GM23338 (cell line): ENCODE data around the gene MND1.

Experiments used
- CREB1 ChIP-seq: fragments of 250-450 bp; sonication (Bioruptor Pico); IDR thresholded peaks from 2 replicates; pipeline ENCODE4 v1.5.0; 2020; ENCODE audit warnings: low read depth, mild to moderate bottlenecking, moderate library complexity
- CTCF ChIP-seq, 2 experiments: fragments of 200-600 bp in 1 of 2; sonication (generic) in 1 of 2; conservative IDR thresholded peaks; 2 replicates each; pipeline versions ENCODE4 v1.5.1 to v1.6.1; 2016 to 2017; ENCODE audit warnings: antibody characterized with exemption in 2 of 2, low read depth in 2 of 2, mild to moderate bottlenecking in 2 of 2, moderate library complexity in 1 of 2
- EZH2 ChIP-seq: fragments of 200-600 bp; sonication (generic); IDR thresholded peaks from one replicate; pipeline ENCODE4 v1.8.0; 2017; ENCODE audit warnings: antibody characterized with exemption, mild to moderate bottlenecking, low read depth; ENCODE audit not compliant: unreplicated experiment
- EZH2phosphoT487 ChIP-seq: fragments of 200-600 bp; sonication (generic); IDR thresholded peaks from one replicate; pipeline ENCODE4 v1.8.1; 2018; ENCODE audit warnings: antibody characterized with exemption; ENCODE audit not compliant: unreplicated experiment
- JUNB ChIP-seq: IDR thresholded peaks from one replicate; pipeline ENCODE4 v1.6.1; 2016; ENCODE audit warnings: antibody characterized with exemption; ENCODE audit not compliant: unreplicated experiment
- NANOG ChIP-seq: IDR thresholded peaks from 2 replicates; pipeline ENCODE4 v1.6.1; 2016; ENCODE audit warnings: antibody characterized with exemption, borderline replicate concordance
- POLR2AphosphoS5 ChIP-seq: IDR thresholded peaks from 2 replicates; pipeline ENCODE4 v1.6.1; 2016; ENCODE audit warnings: antibody characterized with exemption, low read depth
- REST ChIP-seq: IDR thresholded peaks from one replicate; pipeline ENCODE4 v1.6.1; 2018; ENCODE audit warnings: antibody characterized with exemption; ENCODE audit not compliant: unreplicated experiment
- STAT1 ChIP-seq: IDR thresholded peaks from one replicate; pipeline ENCODE4 v1.6.1; 2016; ENCODE audit warnings: antibody characterized with exemption; ENCODE audit not compliant: unreplicated experiment
- ZNF114 ChIP-seq: fragments of 250-450 bp; sonication (Bioruptor Pico); IDR thresholded peaks from 2 replicates; pipeline ENCODE4 v1.5.0; 2020; ENCODE audit warnings: mild to moderate bottlenecking, moderate library complexity
- ZNF331 ChIP-seq: fragments of 250-450 bp; sonication (Bioruptor Pico); IDR thresholded peaks from 2 replicates; pipeline ENCODE4 v1.5.0; 2020; ENCODE audit warnings: low read depth, mild to moderate bottlenecking, moderate library complexity
- TF ChIP-seq, protein P1 (sequence below): IDR thresholded peaks from 2 replicates; pipeline ENCODE4 v1.6.1; 2016; ENCODE audit warnings: antibody characterized with exemption
- TF ChIP-seq, protein P2 (sequence below): fragments of 250-450 bp; sonication (Bioruptor Pico); IDR thresholded peaks from 2 replicates; pipeline ENCODE4 v1.5.0; 2020; ENCODE audit warnings: mild to moderate bottlenecking, moderate library complexity

- TF ChIP-seq CTCF (conservative IDR thresholded peaks at IDR 0.05; ENCODE audit: low read depth in 2 of 2) (no peak), POLR2AphosphoS5 (no peak), EZH2 (no peak), CREB1 (no peak), ZNF114 (no peak), EZH2phosphoT487 (no peak), JUNB (no peak), REST (no peak), NANOG (no peak), STAT1 (no peak), ZNF331 (no peak)
- TF ChIP-seq, protein P1, sequence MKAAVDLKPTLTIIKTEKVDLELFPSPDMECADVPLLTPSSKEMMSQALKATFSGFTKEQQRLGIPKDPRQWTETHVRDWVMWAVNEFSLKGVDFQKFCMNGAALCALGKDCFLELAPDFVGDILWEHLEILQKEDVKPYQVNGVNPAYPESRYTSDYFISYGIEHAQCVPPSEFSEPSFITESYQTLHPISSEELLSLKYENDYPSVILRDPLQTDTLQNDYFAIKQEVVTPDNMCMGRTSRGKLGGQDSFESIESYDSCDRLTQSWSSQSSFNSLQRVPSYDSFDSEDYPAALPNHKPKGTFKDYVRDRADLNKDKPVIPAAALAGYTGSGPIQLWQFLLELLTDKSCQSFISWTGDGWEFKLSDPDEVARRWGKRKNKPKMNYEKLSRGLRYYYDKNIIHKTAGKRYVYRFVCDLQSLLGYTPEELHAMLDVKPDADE, result no peak
- TF ChIP-seq, protein P2, sequence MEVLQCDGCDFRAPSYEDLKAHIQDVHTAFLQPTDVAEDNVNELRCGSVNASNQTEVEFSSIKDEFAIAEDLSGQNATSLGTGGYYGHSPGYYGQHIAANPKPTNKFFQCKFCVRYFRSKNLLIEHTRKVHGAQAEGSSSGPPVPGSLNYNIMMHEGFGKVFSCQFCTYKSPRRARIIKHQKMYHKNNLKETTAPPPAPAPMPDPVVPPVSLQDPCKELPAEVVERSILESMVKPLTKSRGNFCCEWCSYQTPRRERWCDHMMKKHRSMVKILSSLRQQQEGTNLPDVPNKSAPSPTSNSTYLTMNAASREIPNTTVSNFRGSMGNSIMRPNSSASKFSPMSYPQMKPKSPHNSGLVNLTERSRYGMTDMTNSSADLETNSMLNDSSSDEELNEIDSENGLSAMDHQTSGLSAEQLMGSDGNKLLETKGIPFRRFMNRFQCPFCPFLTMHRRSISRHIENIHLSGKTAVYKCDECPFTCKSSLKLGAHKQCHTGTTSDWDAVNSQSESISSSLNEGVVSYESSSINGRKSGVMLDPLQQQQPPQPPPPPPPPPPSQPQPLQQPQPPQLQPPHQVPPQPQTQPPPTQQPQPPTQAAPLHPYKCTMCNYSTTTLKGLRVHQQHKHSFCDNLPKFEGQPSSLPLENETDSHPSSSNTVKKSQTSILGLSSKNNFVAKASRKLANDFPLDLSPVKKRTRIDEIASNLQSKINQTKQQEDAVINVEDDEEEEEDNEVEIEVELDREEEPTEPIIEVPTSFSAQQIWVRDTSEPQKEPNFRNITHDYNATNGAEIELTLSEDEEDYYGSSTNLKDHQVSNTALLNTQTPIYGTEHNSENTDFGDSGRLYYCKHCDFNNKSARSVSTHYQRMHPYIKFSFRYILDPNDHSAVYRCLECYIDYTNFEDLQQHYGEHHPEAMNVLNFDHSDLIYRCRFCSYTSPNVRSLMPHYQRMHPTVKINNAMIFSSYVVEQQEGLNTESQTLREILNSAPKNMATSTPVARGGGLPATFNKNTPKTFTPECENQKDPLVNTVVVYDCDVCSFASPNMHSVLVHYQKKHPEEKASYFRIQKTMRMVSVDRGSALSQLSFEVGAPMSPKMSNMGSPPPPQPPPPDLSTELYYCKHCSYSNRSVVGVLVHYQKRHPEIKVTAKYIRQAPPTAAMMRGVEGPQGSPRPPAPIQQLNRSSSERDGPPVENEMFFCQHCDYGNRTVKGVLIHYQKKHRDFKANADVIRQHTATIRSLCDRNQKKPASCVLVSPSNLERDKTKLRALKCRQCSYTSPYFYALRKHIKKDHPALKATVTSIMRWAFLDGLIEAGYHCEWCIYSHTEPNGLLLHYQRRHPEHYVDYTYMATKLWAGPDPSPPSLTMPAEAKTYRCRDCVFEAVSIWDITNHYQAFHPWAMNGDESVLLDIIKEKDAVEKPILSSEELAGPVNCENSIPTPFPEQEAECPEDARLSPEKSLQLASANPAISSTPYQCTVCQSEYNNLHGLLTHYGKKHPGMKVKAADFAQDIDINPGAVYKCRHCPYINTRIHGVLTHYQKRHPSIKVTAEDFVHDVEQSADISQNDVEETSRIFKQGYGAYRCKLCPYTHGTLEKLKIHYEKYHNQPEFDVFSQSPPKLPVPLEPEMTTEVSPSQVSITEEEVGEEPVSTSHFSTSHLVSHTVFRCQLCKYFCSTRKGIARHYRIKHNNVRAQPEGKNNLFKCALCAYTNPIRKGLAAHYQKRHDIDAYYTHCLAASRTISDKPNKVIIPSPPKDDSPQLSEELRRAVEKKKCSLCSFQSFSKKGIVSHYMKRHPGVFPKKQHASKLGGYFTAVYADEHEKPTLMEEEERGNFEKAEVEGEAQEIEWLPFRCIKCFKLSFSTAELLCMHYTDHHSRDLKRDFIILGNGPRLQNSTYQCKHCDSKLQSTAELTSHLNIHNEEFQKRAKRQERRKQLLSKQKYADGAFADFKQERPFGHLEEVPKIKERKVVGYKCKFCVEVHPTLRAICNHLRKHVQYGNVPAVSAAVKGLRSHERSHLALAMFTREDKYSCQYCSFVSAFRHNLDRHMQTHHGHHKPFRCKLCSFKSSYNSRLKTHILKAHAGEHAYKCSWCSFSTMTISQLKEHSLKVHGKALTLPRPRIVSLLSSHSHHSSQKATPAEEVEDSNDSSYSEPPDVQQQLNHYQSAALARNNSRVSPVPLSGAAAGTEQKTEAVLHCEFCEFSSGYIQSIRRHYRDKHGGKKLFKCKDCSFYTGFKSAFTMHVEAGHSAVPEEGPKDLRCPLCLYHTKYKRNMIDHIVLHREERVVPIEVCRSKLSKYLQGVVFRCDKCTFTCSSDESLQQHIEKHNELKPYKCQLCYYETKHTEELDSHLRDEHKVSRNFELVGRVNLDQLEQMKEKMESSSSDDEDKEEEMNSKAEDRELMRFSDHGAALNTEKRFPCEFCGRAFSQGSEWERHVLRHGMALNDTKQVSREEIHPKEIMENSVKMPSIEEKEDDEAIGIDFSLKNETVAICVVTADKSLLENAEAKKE (CRISPR knock-in tag), result no peak
Measured at GRCh38 chr4:153403726-153404125, 59.2 kb downstream of the MND1 start.
